Spleen (tissue), 11 donors: ENCODE data around the gene PLEKHA4. TPM values are rescaled to one million over a fixed set of nuclear protein-coding genes. Genes with fewer than 3 reads are reported as not detected.
A peak's percentile ranks its signal among the peaks of the same experiment; 100 is the strongest.
"Not testable (repeated sequence)": the region's sequence is repeated elsewhere in the genome, so short reads cannot be mapped to it uniquely, and the experiment has no call there.

Experiments
- DNase-seq: peaks from one replicate; pipeline ENCODE4 v3.0.0-alpha.2; 2020
- H3K27ac ChIP-seq, 8 donors: fragments of 200-600 bp; sonication (generic) in 7 of 8; 1 replicate in 4 of 8; 2 replicates in 4 of 8; pipeline versions ENCODE4 v1.5.0 to v1.8.0; 2016 to 2021; ENCODE audit warnings: inconsistent platforms in 4 of 8, mild to moderate bottlenecking in 4 of 8, moderate library complexity in 1 of 8
- H3K27me3 ChIP-seq, 7 donors: fragments of 200-600 bp; sonication (generic) in 6 of 7; replicated peaks in 1 of 7; 1 replicate in 4 of 7; 2 replicates in 3 of 7; pipeline versions ENCODE4 v1.5.0 to v1.8.0; 2016 to 2021; ENCODE audit warnings: inconsistent platforms in 3 of 7, mild to moderate bottlenecking in 1 of 7
- H3K36me3 ChIP-seq, 6 donors: fragments of 200-600 bp; sonication (generic) in 5 of 6; 1 replicate in 4 of 6; 2 replicates in 2 of 6; pipeline versions ENCODE4 v1.5.0 to v1.8.0; 2016 to 2021; ENCODE audit warnings: inconsistent platforms in 2 of 6
- H3K4me1 ChIP-seq, 6 donors: fragments of 200-600 bp; sonication (generic) in 5 of 6; 1 replicate in 3 of 6; 2 replicates in 3 of 6; pipeline versions ENCODE4 v1.5.0 to v1.8.0; 2016 to 2021; ENCODE audit warnings: inconsistent platforms in 3 of 6
- H3K4me3 ChIP-seq, 8 donors: fragments of 200-600 bp; sonication (generic) in 7 of 8; 1 replicate in 4 of 8; 2 replicates in 4 of 8; pipeline versions ENCODE4 v1.5.0 to v1.8.0; 2016 to 2021; ENCODE audit warnings: inconsistent platforms in 4 of 8, mild to moderate bottlenecking in 4 of 8, moderate library complexity in 2 of 8
- H3K9me3 ChIP-seq, 8 donors: fragments of 200-600 bp; sonication (generic) in 7 of 8; 1 replicate in 4 of 8; 2 replicates in 4 of 8; pipeline versions ENCODE4 v1.5.0 to v1.8.0; 2016 to 2021; ENCODE audit warnings: inconsistent platforms in 4 of 8
- POLR2A ChIP-seq, 3 donors: fragments of 450-650 bp; IDR thresholded peaks; one replicate each; pipeline ENCODE4 v1.5.1; 2017; ENCODE audit warnings: antibody characterized with exemption in 3 of 3, mild to moderate bottlenecking in 1 of 3
- POLR2AphosphoS5 ChIP-seq, 3 donors: sonication (generic); formaldehyde crosslinking; IDR thresholded peaks; one replicate each; pipeline ENCODE4 v1.5.1; 2017; ENCODE audit warnings: antibody characterized with exemption in 3 of 3
- WGBS, 5 donors: extraction: QIAGEN DNeasy Blood & Tissue Kit in 3 of 5; methylation state at CpG; one replicate each; pipeline versions ENCODE4 v1.1.5 to v1.1.7; 2013 to 2018; 5-methylcytosine and 5-hydroxymethylcytosine counted together
- intact Hi-C: fragments of 100-400 bp; cut with DNase I; formaldehyde crosslinking; loops from one replicate; pipeline ENCODE4 v1.15.0; 2023; ENCODE audit warnings: low total_unique reads
- polyA plus RNA-seq, 3 donors: library from polyadenylated mRNA; stranded (reverse); fragments of 200-250 nt; gene quantifications; one replicate each; pipeline ENCODE4 v1.2.1, GENCODE V29; 2013
- total RNA-seq, 7 donors: library from RNA; depleted of rRNA in 3 of 7; stranded (reverse); fragments of >200 nt in 3 of 7; fragmentation: NEBNext Ultra II Directional in 4 of 7; extraction: Animal tissue kit (Norgen Biotek cat#: 25700) in 4 of 7; gene quantifications; one replicate each; pipeline versions ENCODE4 v1.1.0 to v1.2.1, GENCODE V29; 2016 to 2021
- TF ChIP-seq, protein P1 (sequence below), 11 experiments: fragments of 200-600 bp in 7 of 11; fragments of 450-650 bp in 4 of 11; sonication (generic) in 4 of 11; IDR thresholded peaks in 8 of 11; conservative IDR thresholded peaks in 3 of 11; 1 replicate in 7 of 11; 2 replicates in 4 of 11; pipeline versions ENCODE4 v1.4.0 to v1.8.0; 2016 to 2021; ENCODE audit warnings: antibody characterized with exemption in 11 of 11, inconsistent platforms in 4 of 11, mild to moderate bottlenecking in 1 of 11
- donor health status: healthy with polysubstance abuse.
- donor health status: DM: no; HTN: no; CAD: no; lungs with moderate emphysema.
- donor health status: DM: no; HTN: no; CAD: no.
- donor health status: Bipolar disorder and iron deficiency.
- donor health status: healthy.
- donor health status: DM: no; HTN: no; CAD: no.
- donor health status: DM: yes; HTN: yes; CAD: no.

The PLEKHA4 gene
- total and polyA plus RNA-seq, 10 donors = 8.6 to 24.2 (median 14.9) TPM

DNA sequence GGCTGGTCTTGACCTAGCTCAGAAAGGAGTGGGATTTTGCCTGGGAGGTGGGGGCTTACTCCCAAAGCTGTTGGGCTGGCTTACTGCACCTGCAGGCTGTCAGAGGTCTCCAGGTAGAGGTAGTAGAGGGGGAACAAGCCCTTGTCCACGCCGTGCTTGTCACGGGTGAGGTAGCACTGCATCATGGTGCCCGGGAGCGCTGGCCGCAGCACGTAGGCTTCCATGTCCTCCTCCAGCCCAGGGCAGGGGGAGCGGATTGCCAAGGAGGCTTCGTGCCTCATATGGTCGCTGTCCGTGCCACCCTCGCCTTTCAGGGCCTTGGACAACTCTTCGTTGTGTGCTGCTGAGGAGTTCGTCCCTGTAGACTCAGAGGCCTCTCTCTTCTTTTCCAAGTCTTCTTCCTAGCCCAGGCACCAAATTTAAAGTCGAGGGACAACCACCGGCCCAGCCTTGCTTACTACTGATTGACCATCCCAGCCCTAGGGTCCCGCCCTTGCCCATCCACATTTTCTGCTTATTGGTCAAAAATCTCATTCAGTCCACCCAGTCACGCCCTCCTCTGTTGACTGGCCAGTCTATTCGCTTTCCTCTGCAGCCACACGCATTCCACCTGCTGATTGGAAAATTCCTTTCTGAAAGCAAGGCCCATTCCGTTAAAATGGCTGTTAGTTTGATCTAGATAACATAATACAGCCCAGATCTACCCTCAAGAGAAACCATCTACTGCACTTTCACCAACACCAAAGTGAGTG, 19.6 kb upstream of the PLEKHA4 start:
- no peak for DNase-seq

DNA sequence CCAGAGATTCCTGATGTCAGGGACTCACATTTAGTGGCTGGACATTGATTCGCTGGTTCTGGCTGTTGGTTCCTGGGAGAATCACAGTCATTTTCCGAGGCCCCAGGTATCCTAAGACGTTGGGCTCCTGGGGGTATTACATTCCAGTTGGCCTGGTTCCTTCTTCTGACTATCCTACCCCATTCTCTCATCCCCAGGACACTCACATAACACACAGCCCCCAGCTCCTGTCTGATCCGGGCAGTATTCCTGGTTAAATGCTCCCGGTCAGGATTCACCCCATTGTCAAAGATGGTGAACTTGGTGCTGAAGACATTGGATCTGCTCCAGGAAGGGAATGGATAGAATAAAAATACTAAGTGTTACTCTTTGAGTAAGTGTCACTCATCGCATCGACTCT, 15.3 kb upstream of the PLEKHA4 start:
- Histone ChIP-seq H3K4me3 (no peak overlapping the region), H3K9me3 (no peaks in the 10 kb centered on the region), H3K27me3 (no peaks in the 10 kb centered on the region), H3K4me1 (peaks cover under 1 to 36% (median 6%) of the 10 kb centered on the region in 6 donors), H3K36me3 (peaks cover 0 to 14% (median 0%) of the 10 kb centered on the region in 6 donors), H3K27ac (no peak overlapping the region)
- TF ChIP-seq POLR2AphosphoS5 (IDR thresholded peaks at IDR 0.05) (no peak), POLR2A (IDR thresholded peaks at IDR 0.05) (no peak)
- TF ChIP-seq, protein P1, sequence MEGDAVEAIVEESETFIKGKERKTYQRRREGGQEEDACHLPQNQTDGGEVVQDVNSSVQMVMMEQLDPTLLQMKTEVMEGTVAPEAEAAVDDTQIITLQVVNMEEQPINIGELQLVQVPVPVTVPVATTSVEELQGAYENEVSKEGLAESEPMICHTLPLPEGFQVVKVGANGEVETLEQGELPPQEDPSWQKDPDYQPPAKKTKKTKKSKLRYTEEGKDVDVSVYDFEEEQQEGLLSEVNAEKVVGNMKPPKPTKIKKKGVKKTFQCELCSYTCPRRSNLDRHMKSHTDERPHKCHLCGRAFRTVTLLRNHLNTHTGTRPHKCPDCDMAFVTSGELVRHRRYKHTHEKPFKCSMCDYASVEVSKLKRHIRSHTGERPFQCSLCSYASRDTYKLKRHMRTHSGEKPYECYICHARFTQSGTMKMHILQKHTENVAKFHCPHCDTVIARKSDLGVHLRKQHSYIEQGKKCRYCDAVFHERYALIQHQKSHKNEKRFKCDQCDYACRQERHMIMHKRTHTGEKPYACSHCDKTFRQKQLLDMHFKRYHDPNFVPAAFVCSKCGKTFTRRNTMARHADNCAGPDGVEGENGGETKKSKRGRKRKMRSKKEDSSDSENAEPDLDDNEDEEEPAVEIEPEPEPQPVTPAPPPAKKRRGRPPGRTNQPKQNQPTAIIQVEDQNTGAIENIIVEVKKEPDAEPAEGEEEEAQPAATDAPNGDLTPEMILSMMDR (IDR thresholded peaks at IDR 0.05 in 8 of 11, conservative IDR thresholded peaks at IDR 0.05 in 3 of 11) = no peak
- 94 to 98% (median 97%) methylated on average over 7 of the region's 7 CpGs for WGBS, 5 donors
- intact Hi-C loops = no loop called here
- no peak for DNase-seq

More for the DNA sequence above, 19.6 kb upstream of the PLEKHA4 start:
- no peaks in the 10 kb centered on the region for H3K4me1 ChIP-seq
- H3K27ac ChIP-seq = no peak overlapping the region
- no peaks in the 10 kb centered on the region for H3K36me3 ChIP-seq
- no peaks in the 10 kb centered on the region for H3K9me3 ChIP-seq
- H3K4me3 ChIP-seq = no peak overlapping the region
- TF ChIP-seq POLR2A (IDR thresholded peaks at IDR 0.05) (no peak), POLR2AphosphoS5 (IDR thresholded peaks at IDR 0.05) (no peak)
- TF ChIP-seq, protein P1 (IDR thresholded peaks at IDR 0.05 in 8 of 11, conservative IDR thresholded peaks at IDR 0.05 in 3 of 11) = no peak
- H3K27me3 ChIP-seq = no peaks in the 10 kb centered on the region
- WGBS, 5 donors = 89 to 96% (median 93%) methylated on average over 21 of the region's 21 CpGs
- intact Hi-C loops = no loop called here

DNA sequence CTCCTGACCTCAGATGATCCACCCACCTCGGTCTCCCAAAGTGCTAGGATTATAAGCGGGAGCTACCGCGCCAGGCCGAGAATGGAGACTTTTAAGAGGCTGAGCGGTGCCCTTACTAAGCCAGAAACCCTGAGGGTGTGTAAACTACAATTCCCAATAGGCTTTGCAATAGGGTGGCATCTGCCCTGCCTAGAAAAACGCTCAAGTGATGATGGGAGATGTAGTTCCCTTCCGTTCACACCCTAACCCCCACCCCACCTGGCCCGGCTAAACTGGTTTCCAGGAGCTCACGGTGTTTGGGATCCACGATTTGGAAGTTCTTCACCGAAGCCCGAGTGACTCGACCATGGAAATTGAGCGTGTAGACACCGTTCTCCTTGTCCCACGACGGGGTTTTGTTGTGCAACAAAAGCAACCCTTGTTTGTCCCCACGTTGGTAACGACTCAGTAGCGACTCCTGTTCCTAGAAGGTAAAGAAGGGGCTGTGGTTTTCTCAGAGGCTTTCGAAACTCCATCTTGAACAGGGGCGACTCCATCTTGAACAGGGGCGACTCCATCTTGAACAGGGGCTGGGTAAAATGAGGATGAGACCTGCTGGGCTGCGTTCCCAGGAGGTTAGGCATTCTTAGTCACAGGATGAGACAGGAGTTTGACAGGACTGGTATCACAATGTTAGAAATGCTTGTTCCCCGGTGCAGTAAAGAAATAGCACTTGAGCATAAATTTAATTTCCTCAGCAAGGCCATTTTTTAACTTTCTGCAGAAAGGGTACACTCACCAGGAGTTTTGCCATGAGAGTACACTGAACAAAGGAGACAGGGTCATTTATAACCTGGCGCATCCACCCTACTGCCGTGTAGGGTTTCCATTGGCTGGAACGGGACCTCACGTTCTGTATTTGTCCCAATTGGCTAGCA, 13.6 kb upstream of the PLEKHA4 start:
- intact Hi-C loops = no loop called here
- peaks cover 0 to 31% (median 5%) of the 10 kb centered on the region in 6 donors for H3K36me3 ChIP-seq
- H3K4me3 ChIP-seq = no peak overlapping the region
- H3K9me3 ChIP-seq = no peaks in the 10 kb centered on the region
- H3K27ac ChIP-seq = peak overlapping the region in 5 of 8 donors; percentile 20 to 99 (median 30)
- no peak for DNase-seq
- WGBS, 5 donors = 80 to 86% (median 84%) methylated on average over 30 of the region's 30 CpGs
- TF ChIP-seq POLR2AphosphoS5 (IDR thresholded peaks at IDR 0.05) (no peak), POLR2A (IDR thresholded peaks at IDR 0.05) (no peak)
- TF ChIP-seq, protein P1 (IDR thresholded peaks at IDR 0.05 in 8 of 11, conservative IDR thresholded peaks at IDR 0.05 in 3 of 11) = no peak
- peaks cover 3 to 52% (median 16%) of the 10 kb centered on the region in 6 donors for H3K4me1 ChIP-seq
- H3K27me3 ChIP-seq = no peaks in the 10 kb centered on the region

DNA sequence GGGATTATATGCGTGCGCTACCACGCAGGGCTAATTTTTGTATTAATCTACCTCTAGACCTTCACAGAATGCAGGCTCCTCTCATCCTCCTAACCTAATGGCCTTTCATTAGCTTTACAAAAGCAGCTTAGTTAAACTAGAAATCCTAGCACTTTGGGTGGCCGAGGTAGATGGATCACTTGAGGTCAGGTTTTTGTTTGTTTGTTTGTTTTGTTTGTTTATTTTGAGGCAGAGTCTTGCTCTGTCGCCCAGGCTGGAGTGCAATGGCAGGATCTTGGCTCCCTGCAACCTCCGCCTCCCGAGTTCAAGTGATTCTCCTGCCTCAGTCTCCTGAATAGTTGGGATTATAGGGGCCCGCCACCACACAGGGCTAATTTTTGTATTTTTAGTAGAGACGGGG, 11.3 kb upstream of the PLEKHA4 start:
- H3K36me3 ChIP-seq = peaks cover 0 to 54% (median 18%) of the 10 kb centered on the region in 6 donors
- H3K4me3 ChIP-seq, DNase-seq, H3K27me3 ChIP-seq, H3K9me3 ChIP-seq: not testable (repeated sequence)
- intact Hi-C loops = loop anchor here (10.0 kb wide), 1 partner anchor 85 kb away; the partner anchor contains the start of gene FTL
- H3K4me1 ChIP-seq = peaks cover 25 to 75% (median 38%) of the 10 kb centered on the region in 6 donors
- H3K27ac ChIP-seq = peak overlapping the region in 5 of 8 donors; percentile 55 to 99 (median 68)
- 89 to 97% (median 93%) methylated on average over 9 of the region's 9 CpGs for WGBS, 5 donors
